GM06990 (cell line): Measurements from ENCODE around the gene CACFD1.

ENCODE experiments used
- DNase-seq: peaks from one replicate; pipeline ENCODE4 v3.0.0-alpha.2; 2011; ENCODE audit not compliant: insufficient read length; ENCODE audit errors: extremely low read depth
- H3K27me3 ChIP-seq: replicated peaks from 2 replicates; pipeline ENCODE4 v1.6.0; 2011; ENCODE audit warnings: low read length; ENCODE audit not compliant: control insufficient read depth, insufficient read depth
- H3K36me3 ChIP-seq: 2 replicates; pipeline ENCODE4 v1.5.1; 2011; ENCODE audit warnings: low read length; ENCODE audit not compliant: control insufficient read depth, insufficient read depth
- H3K4me3 ChIP-seq: replicated peaks from 2 replicates; pipeline ENCODE4 v1.5.1; 2011; ENCODE audit warnings: low read depth, mild to moderate bottlenecking, control low read depth, low read length
- CTCF ChIP-seq: IDR thresholded peaks from 2 replicates; pipeline ENCODE4 v1.5.1; 2011; ENCODE audit warnings: low read length, control low read depth, mild to moderate bottlenecking, inconsistent platforms; ENCODE audit not compliant: insufficient read depth, poor library complexity, severe bottlenecking

Gene CACFD1

GRCh38 chr9:133452562-133452961 lies 7.2 kb upstream of the CACFD1 start:
- DNase-seq: no peak
- Histone ChIP-seq H3K4me3 (no peak overlapping the region), H3K27me3 (no peaks in the 10 kb centered on the region), H3K36me3 (no peaks in the 10 kb centered on the region)
- TF ChIP-seq CTCF: no peak

DNA sequence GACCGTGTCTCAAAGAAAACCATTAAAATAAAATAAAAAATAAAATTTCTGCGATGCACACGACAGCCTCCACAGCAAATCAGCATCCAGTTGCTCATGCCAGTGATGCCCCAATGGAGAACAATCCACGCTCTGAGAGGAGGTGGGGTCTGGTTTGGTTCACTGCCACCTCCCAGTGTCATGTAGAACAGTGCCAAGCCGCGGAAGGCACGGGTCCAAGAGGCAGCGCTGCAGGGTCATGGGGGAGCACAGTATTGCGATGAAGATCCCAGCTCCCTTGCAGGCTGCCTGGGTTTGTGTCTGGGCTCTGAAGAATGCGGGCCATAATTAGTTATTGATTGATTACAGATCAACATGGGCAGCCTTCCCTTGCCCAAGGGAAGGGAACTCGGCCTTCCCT lies 6.1 kb upstream of the CACFD1 start:
- no peak for TF ChIP-seq CTCF
- DNase-seq: no peak
- Histone ChIP-seq H3K4me3 (no peak overlapping the region), H3K27me3 (no peaks in the 10 kb centered on the region), H3K36me3 (no peaks in the 10 kb centered on the region)

GRCh38 chr9:133454325-133454724 lies 5.5 kb upstream of the CACFD1 start:
- no peaks in the 10 kb centered on the region; the same call in 1 of the 2 replicates for H3K27me3 ChIP-seq
- no peaks in the 10 kb centered on the region for H3K36me3 ChIP-seq
- no peak overlapping the region for H3K4me3 ChIP-seq
- TF ChIP-seq CTCF: no peak
- no peak for DNase-seq

DNA sequence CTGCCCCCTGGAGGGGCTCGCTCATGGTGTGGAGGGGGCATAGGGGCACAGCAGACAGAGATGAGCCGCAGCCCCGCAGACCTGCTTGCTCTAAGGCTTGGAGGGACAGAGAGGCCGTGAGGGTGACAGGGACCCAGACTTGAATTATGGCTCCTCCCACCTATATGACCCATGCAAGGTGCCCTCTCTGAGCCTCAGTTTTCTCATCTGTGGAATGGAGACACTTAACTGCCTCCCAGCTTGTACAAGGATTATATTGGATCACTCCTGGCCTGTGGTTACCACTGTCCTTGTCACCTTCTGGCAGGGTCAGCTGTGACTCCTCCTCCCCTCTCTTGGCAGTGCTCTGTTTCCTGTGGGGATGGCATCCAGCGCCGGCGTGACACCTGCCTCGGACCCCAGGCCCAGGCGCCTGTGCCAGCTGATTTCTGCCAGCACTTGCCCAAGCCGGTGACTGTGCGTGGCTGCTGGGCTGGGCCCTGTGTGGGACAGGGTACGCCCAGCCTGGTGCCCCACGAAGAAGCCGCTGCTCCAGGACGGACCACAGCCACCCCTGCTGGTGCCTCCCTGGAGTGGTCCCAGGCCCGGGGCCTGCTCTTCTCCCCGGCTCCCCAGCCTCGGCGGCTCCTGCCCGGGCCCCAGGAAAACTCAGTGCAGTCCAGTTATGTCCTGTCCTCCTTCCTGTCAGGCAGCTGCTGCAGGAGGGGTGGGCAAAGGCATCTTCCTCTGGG lies 4.7 kb upstream of the CACFD1 start:
- no peak for TF ChIP-seq CTCF
- Histone ChIP-seq H3K4me3 (no peak overlapping the region), H3K27me3 (no peaks in the 10 kb centered on the region; the same call in 1 of the 2 replicates), H3K36me3 (no peaks in the 10 kb centered on the region)
- no peak for DNase-seq

- H3K27me3 ChIP-seq: no peaks in the 10 kb centered on the region; the same call in 1 of the 2 replicates
- H3K4me3 ChIP-seq: no peak overlapping the region
- no peak for TF ChIP-seq CTCF
- DNase-seq: no peak
- H3K36me3 ChIP-seq: no peaks in the 10 kb centered on the region
These were observed 3.8 kb upstream of the CACFD1 start for GRCh38 chr9:133455936-133456335.
